AG20443 (cell line): ENCODE results near the gene NBEAL1.
A peak's percentile ranks its signal among the peaks of the same experiment; 100 is the strongest.
"Not testable (repeated sequence)": the region's sequence is repeated elsewhere in the genome, so short reads cannot be mapped to it uniquely, and the experiment has no call there.

ENCODE experiments used
- DNase-seq: peaks from one replicate; pipeline ENCODE4 v3.0.0; 2012; ENCODE audit warnings: low spot score, mixed read lengths

The NBEAL1 gene

GRCh38 chr2:203112342-203112741, 97.7 kb downstream of the NBEAL1 start:
- DNase-seq: no peak

- DNase-seq: not testable (repeated sequence)
Measured at GRCh38 chr2:203115201-203115700, 100.6 kb downstream of the NBEAL1 start.

- no peak for DNase-seq
Measured at GRCh38 chr2:203122317-203122986, 107.8 kb downstream of the NBEAL1 start.

GRCh38 chr2:203126996-203127395, 112.3 kb downstream of the NBEAL1 start:
- peak; percentile 16 for DNase-seq

- DNase-seq: no peak
Measured at GRCh38 chr2:203135105-203135504, 120.4 kb downstream of the NBEAL1 start.

- no peak for DNase-seq
Measured at GRCh38 chr2:203143391-203143790, 128.7 kb downstream of the NBEAL1 start.

GRCh38 chr2:203149194-203149593, 134.5 kb downstream of the NBEAL1 start:
- DNase-seq: no peak

GRCh38 chr2:203155406-203155805, 140.7 kb downstream of the NBEAL1 start:
- no peak for DNase-seq

GRCh38 chr2:203162722-203163121, 148.0 kb downstream of the NBEAL1 start:
- not testable (repeated sequence) for DNase-seq

GRCh38 chr2:203164311-203164935, 149.7 kb downstream of the NBEAL1 start:
- DNase-seq: peak; percentile 12

GRCh38 chr2:203167751-203168150, 153.1 kb downstream of the NBEAL1 start:
- no peak for DNase-seq

GRCh38 chr2:203170502-203170901, 155.8 kb downstream of the NBEAL1 start:
- DNase-seq: no peak

- no peak for DNase-seq
Measured at GRCh38 chr2:203175371-203175770, 160.7 kb downstream of the NBEAL1 start.

- no peak for DNase-seq
Measured at GRCh38 chr2:203177361-203177760, 162.7 kb downstream of the NBEAL1 start.

- no peak for DNase-seq
Measured at GRCh38 chr2:203185864-203186263, 171.2 kb downstream of the NBEAL1 start.

- DNase-seq: not testable (repeated sequence)
Measured at GRCh38 chr2:203190547-203190946, 175.9 kb downstream of the NBEAL1 start.

- DNase-seq: not testable (repeated sequence)
Measured at GRCh38 chr2:203191026-203191425, 176.4 kb downstream of the NBEAL1 start.

- no peak for DNase-seq
Measured at GRCh38 chr2:203191961-203192360, 177.3 kb downstream of the NBEAL1 start.

GRCh38 chr2:203195331-203196036, 180.8 kb downstream of the NBEAL1 start:
- DNase-seq: no peak

GRCh38 chr2:203200866-203201265, 186.2 kb downstream of the NBEAL1 start:
- no peak for DNase-seq

GRCh38 chr2:203201426-203201825, 186.8 kb downstream of the NBEAL1 start:
- no peak for DNase-seq

GRCh38 chr2:203209538-203209937, 194.9 kb downstream of the NBEAL1 start:
- DNase-seq: no peak
